H1 (cell line): ENCODE measurements around the gene MAPRE2. TPM values are rescaled to one million over a fixed set of nuclear protein-coding genes. Genes with fewer than 3 reads are reported as not detected.

Experiments used
- CTCF ChIA-PET: fragments of 300-600 bp; sonication (Branson Sonifier 250); formaldehyde crosslinking; loops from one replicate; lab custom pipeline; 2021; ENCODE audit not compliant: partially characterized antibody; lab: Charles Lee
- POLR2A ChIA-PET: fragments of 300-600 bp; sonication (Branson Sonifier 250); formaldehyde crosslinking; loops from one replicate; lab custom pipeline; 2021; ENCODE audit warnings: inconsistent platforms; ENCODE audit not compliant: partially characterized antibody; lab: Charles Lee
- DNase-seq, 2 experiments: peaks; one replicate each; pipeline versions ENCODE4 v3.0.0 to v3.0.0-alpha.2; 2010 to 2022; ENCODE audit warnings: low spot score in 2 of 2, low read depth in 1 of 2, mixed read lengths in 1 of 2
- FAIRE-seq: peaks from 2 replicates; lab custom pipeline; 2011; peaks lifted over from hg19 to GRCh38; lab: Jason Lieb, UNC
- H2AFZ ChIP-seq: 2 replicates; pipeline ENCODE4 v1.8.1; 2012; ENCODE audit warnings: low read length, inconsistent platforms
- H2AK5ac ChIP-seq: 2 replicates; pipeline ENCODE4 v1.6.1; 2013; ENCODE audit warnings: low read depth, low read length
- H2BK120ac ChIP-seq: replicated peaks from 2 replicates; pipeline ENCODE3; 2013; ENCODE audit warnings: low read depth, low read length, inconsistent platforms
- H2BK12ac ChIP-seq: 2 replicates; pipeline ENCODE4 v1.6.1; 2013; ENCODE audit warnings: low read depth, low read length
- H2BK15ac ChIP-seq: 2 replicates; pipeline ENCODE4 v1.6.1; 2013; ENCODE audit warnings: low read length
- H2BK20ac ChIP-seq: 2 replicates; pipeline ENCODE4 v1.6.1; 2013; ENCODE audit warnings: low read length
- H2BK5ac ChIP-seq: 2 replicates; pipeline ENCODE4 v1.6.1; 2013; ENCODE audit warnings: low read depth, low read length
- H3K14ac ChIP-seq: 2 replicates; pipeline ENCODE4 v1.6.1; 2013; ENCODE audit warnings: inconsistent platforms; ENCODE audit not compliant: insufficient read length
- H3K18ac ChIP-seq: 2 replicates; pipeline ENCODE4 v1.6.1; 2013; ENCODE audit warnings: low read length; ENCODE audit errors: extremely low read depth
- H3K23ac ChIP-seq: 2 replicates; pipeline ENCODE4 v1.6.1; 2013; ENCODE audit warnings: inconsistent platforms; ENCODE audit not compliant: insufficient read length
- H3K23me2 ChIP-seq: 2 replicates; pipeline ENCODE4 v1.6.1; 2013; ENCODE audit warnings: low read depth, low read length
- H3K27ac ChIP-seq: 2 replicates; pipeline ENCODE4 v1.6.1; 2011; ENCODE audit warnings: low read depth, low read length, inconsistent platforms
- H3K27me3 ChIP-seq, 4 experiments: replicated peaks in 1 of 4; 1 replicate in 1 of 4; 2 replicates in 3 of 4; pipeline versions ENCODE4 v1.6.1 to v1.8.1; 2011 to 2013; ENCODE audit warnings: low read length in 3 of 4, mild to moderate bottlenecking in 3 of 4, inconsistent platforms in 2 of 4, mixed read lengths in 2 of 4, moderate library complexity in 1 of 4; ENCODE audit not compliant: control insufficient read depth in 3 of 4, insufficient read depth in 3 of 4; ENCODE audit errors: extremely low read depth in 1 of 4
- H3K36me3 ChIP-seq, 4 experiments: 2 replicates each; pipeline versions ENCODE4 v1.6.1 to v1.8.1; 2011 to 2013; ENCODE audit warnings: mild to moderate bottlenecking in 4 of 4, low read length in 3 of 4, moderate library complexity in 2 of 4, control low read depth in 1 of 4, inconsistent platforms in 1 of 4; ENCODE audit not compliant: insufficient read depth in 4 of 4, control insufficient read depth in 2 of 4
- H3K4ac ChIP-seq: replicated peaks from 2 replicates; pipeline ENCODE3; 2013; ENCODE audit warnings: low read length, low read depth, mixed read lengths, inconsistent platforms; ENCODE audit not compliant: insufficient read length
- H3K4me1 ChIP-seq, 4 experiments: replicated peaks in 1 of 4; 1 replicate in 1 of 4; 2 replicates in 3 of 4; pipeline versions ENCODE4 v1.6.1 to v1.8.1; 2011 to 2013; ENCODE audit warnings: low read length in 3 of 4, inconsistent platforms in 2 of 4, mixed read lengths in 1 of 4; ENCODE audit not compliant: insufficient read depth in 4 of 4, control insufficient read depth in 3 of 4
- H3K4me2 ChIP-seq, 2 experiments: 2 replicates each; pipeline versions ENCODE4 v1.6.1 to v1.8.1; 2011 to 2013; ENCODE audit warnings: low read depth in 2 of 2, low read length in 2 of 2, control low read depth in 1 of 2, inconsistent platforms in 1 of 2, mild to moderate bottlenecking in 1 of 2; ENCODE audit not compliant: insufficient read depth in 1 of 2
- H3K4me3 ChIP-seq, 4 experiments: fragments of 200-600, 300-600 bp in 1 of 4; sonication (generic), shearing (Covaris generic), sonication (Bioruptor Twin) in 1 of 4; 2 replicates each; pipeline versions ENCODE4 v1.5.1 to v1.8.1; 2011 to 2016; ENCODE audit warnings: low read length in 4 of 4, low read depth in 3 of 4, control low read depth in 2 of 4, inconsistent platforms in 2 of 4, mild to moderate bottlenecking in 2 of 4, mixed read lengths in 1 of 4, moderate library complexity in 1 of 4; ENCODE audit not compliant: insufficient read depth in 2 of 4; ENCODE audit errors: extremely low read depth in 1 of 4
- H3K56ac ChIP-seq: replicated peaks from 2 replicates; pipeline ENCODE3; 2013; ENCODE audit warnings: low read depth, mild to moderate bottlenecking, mixed read lengths, low read length, inconsistent platforms; ENCODE audit not compliant: insufficient read length
- H3K79me1 ChIP-seq: 2 replicates; pipeline ENCODE4 v1.6.1; 2013; ENCODE audit warnings: low read depth, low read length, control low read depth
- H3K79me2 ChIP-seq, 2 experiments: 2 replicates each; pipeline versions ENCODE4 v1.6.1 to v1.8.1; 2012 to 2013; ENCODE audit warnings: low read length in 2 of 2, mild to moderate bottlenecking in 2 of 2, inconsistent platforms in 1 of 2; ENCODE audit not compliant: insufficient read depth in 2 of 2, control insufficient read depth in 1 of 2
- H3K9ac ChIP-seq, 4 experiments: replicated peaks in 1 of 4; 1 replicate in 1 of 4; 2 replicates in 3 of 4; pipeline versions ENCODE4 v1.6.1 to v1.8.1; 2011 to 2013; ENCODE audit warnings: low read depth in 3 of 4, low read length in 3 of 4, control low read depth in 2 of 4, mild to moderate bottlenecking in 2 of 4, moderate library complexity in 2 of 4, inconsistent platforms in 1 of 4; ENCODE audit errors: extremely low read depth in 1 of 4
- H3K9me3 ChIP-seq, 2 experiments: 2 replicates each; pipeline versions ENCODE4 v1.6.1 to v1.8.1; 2012 to 2013; ENCODE audit warnings: mild to moderate bottlenecking in 2 of 2, moderate library complexity in 2 of 2, control low read depth in 1 of 2, inconsistent platforms in 1 of 2, low read depth in 1 of 2, low read length in 1 of 2, mixed read lengths in 1 of 2; ENCODE audit not compliant: insufficient read depth in 2 of 2
- H4K20me1 ChIP-seq, 2 experiments: replicated peaks in 1 of 2; 2 replicates each; pipeline versions ENCODE3 to v1.8.1; 2011 to 2013; ENCODE audit warnings: inconsistent platforms in 2 of 2, low read length in 2 of 2, mild to moderate bottlenecking in 1 of 2; ENCODE audit not compliant: insufficient read depth in 2 of 2, control insufficient read depth in 1 of 2
- H4K5ac ChIP-seq: 2 replicates; pipeline ENCODE4 v1.6.1; 2013; ENCODE audit warnings: low read length, low read depth, mixed read lengths, inconsistent platforms; ENCODE audit not compliant: insufficient read length
- H4K8ac ChIP-seq: 2 replicates; pipeline ENCODE4 v1.8.0; 2013; ENCODE audit warnings: mild to moderate bottlenecking, moderate library complexity, low read length, inconsistent platforms; ENCODE audit not compliant: insufficient read depth; ENCODE audit errors: extremely low read depth
- H4K91ac ChIP-seq: replicated peaks from 2 replicates; pipeline ENCODE3; 2013; ENCODE audit warnings: low read length, mixed read lengths, inconsistent platforms; ENCODE audit not compliant: insufficient read length
- CEBPB ChIP-seq: IDR thresholded peaks from 2 replicates; pipeline ENCODE4 v1.6.1; 2012; ENCODE audit warnings: low read depth, low read length
- CHD2 ChIP-seq: IDR thresholded peaks from 2 replicates; pipeline ENCODE4 v1.6.1; 2012; ENCODE audit warnings: low read length, improper control_type of control experiment
- GTF2F1 ChIP-seq: IDR thresholded peaks from 2 replicates; pipeline ENCODE4 v1.6.1; 2012; ENCODE audit warnings: low read depth, low read length, improper control_type of control experiment, borderline replicate concordance
- MAFK ChIP-seq: IDR thresholded peaks from 2 replicates; pipeline ENCODE4 v1.6.1; 2012; ENCODE audit warnings: low read depth, mild to moderate bottlenecking, improper control_type of control experiment, low read length
- POU5F1 ChIP-seq: IDR thresholded peaks from 2 replicates; pipeline ENCODE4 v1.6.1; 2011; ENCODE audit warnings: low read depth, mild to moderate bottlenecking, low read length, moderate library complexity
- RFX5 ChIP-seq: IDR thresholded peaks from 2 replicates; pipeline ENCODE4 v1.6.1; 2011; ENCODE audit warnings: low read depth, low read length, improper control_type of control experiment, borderline replicate concordance
- RXRA ChIP-seq: IDR thresholded peaks from 2 replicates; pipeline ENCODE4 v1.6.1; 2011; ENCODE audit warnings: low read depth, mild to moderate bottlenecking, low read length, moderate library complexity; ENCODE audit not compliant: insufficient read depth
- SP1 ChIP-seq: IDR thresholded peaks from 2 replicates; pipeline ENCODE4 v1.6.1; 2011; ENCODE audit warnings: low read depth, low read length
- SUZ12 ChIP-seq: fragments of 200-600 bp; sonication (generic); IDR thresholded peaks from 2 replicates; pipeline ENCODE4 v1.6.1; 2012; ENCODE audit warnings: mild to moderate bottlenecking, inconsistent platforms, low read length, moderate library complexity, mixed read lengths
- ZNF274 ChIP-seq: IDR thresholded peaks from 2 replicates; pipeline ENCODE4 v1.7.0; 2012; ENCODE audit warnings: low read length, borderline replicate concordance; ENCODE audit errors: extremely low read depth
- polyA plus RNA-seq, 7 experiments: library from polyadenylated mRNA; depleted of rRNA in 3 of 7; stranded (reverse) in 5 of 7; unstranded in 2 of 7; fragments of >200 nt in 5 of 7; fragments of 200-250 nt in 2 of 7; gene quantifications; 1 replicate in 5 of 7; 2 replicates in 1 of 7; 4 replicates in 1 of 7; pipeline versions ENCODE4 v1.2.1 to v1.2.3, GENCODE V29; 2011 to 2013; ENCODE audit warnings: missing spikeins in 2 of 7, mixed read lengths in 2 of 7
- total RNA-seq: library from RNA; stranded (reverse); fragmentation: NEBNext Ultra II Directional; extraction: Animal tissue kit (Norgen Biotek cat#: 25700); gene quantifications from 2 replicates; pipeline ENCODE4 v1.2.1, GENCODE V29; 2021
- TF ChIP-seq, protein P1 (sequence below): IDR thresholded peaks from 2 replicates; pipeline ENCODE4 v1.6.1; 2011; ENCODE audit warnings: low read depth, mild to moderate bottlenecking, low read length; ENCODE audit not compliant: insufficient read depth
- TF ChIP-seq, protein P2 (sequence below): IDR thresholded peaks from 2 replicates; pipeline ENCODE4 v1.6.1; 2012; ENCODE audit warnings: low read length, inconsistent platforms
- TF ChIP-seq, protein P3 (sequence below): IDR thresholded peaks from 2 replicates; pipeline ENCODE4 v1.6.1; 2012; ENCODE audit warnings: inconsistent platforms

MAPRE2 gene
- total and polyA plus RNA-seq, 2 of the 8 experiments (the other 6 are each of a cell fraction or from before 2014, with no cell fraction given), result 32.6 to 33.1 TPM

DNA sequence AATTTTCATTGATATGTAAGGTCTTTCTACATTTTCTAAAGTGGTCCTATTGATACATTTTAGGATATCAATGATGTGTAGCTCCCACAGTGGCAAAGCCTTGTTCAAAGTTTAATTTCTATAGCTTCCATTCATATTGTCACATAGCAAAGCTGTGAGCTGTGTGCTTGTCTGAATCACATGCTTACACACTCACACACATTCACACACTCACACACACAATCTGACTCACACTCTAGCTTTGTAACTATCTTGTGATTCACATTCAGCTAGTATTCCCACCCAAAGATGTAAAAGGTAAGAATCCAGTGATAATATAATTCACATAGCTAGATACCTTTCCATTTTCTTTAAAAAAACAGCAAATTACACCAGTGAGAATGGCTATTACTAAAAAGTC is 58.7 kb downstream of the MAPRE2 start:
- ChIA-PET POLR2A (no interaction called here), CTCF (interaction anchor here (1.2 to 2.2 kb wide), 4 partner anchors 23 to 91 kb away, joined by 3 to 6 read pairs (median 3); no protein-coding TSS in a partner anchor)
- FAIRE-seq (no peak), DNase-seq (no peak)
- H3K9ac ChIP-seq, result no peak overlapping the region
- no peak overlapping the region for H3K4me3 ChIP-seq
- no peaks in the 10 kb centered on the region; the same call in 1 of the 2 replicates for H3K79me1 ChIP-seq
- H4K91ac ChIP-seq, result no peak overlapping the region
- no peak overlapping the region for H3K14ac ChIP-seq
- no peak overlapping the region for H2BK12ac ChIP-seq
- H3K27me3 ChIP-seq, result no peaks in the 10 kb centered on the region
- no peak overlapping the region for H3K27ac ChIP-seq
- no peaks in the 10 kb centered on the region for H3K79me2 ChIP-seq
- H2BK20ac ChIP-seq, result no peak overlapping the region
- H4K8ac ChIP-seq, result no peak overlapping the region
- H2AFZ ChIP-seq, result no peak overlapping the region
- H3K18ac ChIP-seq, result no peak overlapping the region
- no peak overlapping the region for H2BK120ac ChIP-seq
- no peak overlapping the region for H4K5ac ChIP-seq
- H3K4ac ChIP-seq, result no peak overlapping the region
- no peaks in the 10 kb centered on the region for H3K36me3 ChIP-seq
- H3K4me1 ChIP-seq, result no peaks in the 10 kb centered on the region
- H3K23ac ChIP-seq, result no peak overlapping the region
- no peak overlapping the region for H3K56ac ChIP-seq
- H2BK15ac ChIP-seq, result no peak overlapping the region
- H2AK5ac ChIP-seq, result no peak overlapping the region
- H3K9me3 ChIP-seq, result no peaks in the 10 kb centered on the region
- H2BK5ac ChIP-seq, result no peak overlapping the region
- H4K20me1 ChIP-seq, result peaks cover 0 to 1% of the 10 kb centered on the region in 2 experiments
- H3K23me2 ChIP-seq, result no peaks in the 10 kb centered on the region
- no peak overlapping the region for H3K4me2 ChIP-seq
- TF ChIP-seq, protein P1, sequence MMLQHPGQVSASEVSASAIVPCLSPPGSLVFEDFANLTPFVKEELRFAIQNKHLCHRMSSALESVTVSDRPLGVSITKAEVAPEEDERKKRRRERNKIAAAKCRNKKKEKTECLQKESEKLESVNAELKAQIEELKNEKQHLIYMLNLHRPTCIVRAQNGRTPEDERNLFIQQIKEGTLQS, result no peak
- TF ChIP-seq RXRA (no peak), SP1 (no peak), POU5F1 (no peak), GTF2F1 (no peak), CEBPB (no peak), SUZ12 (no peak), ZNF274 (no peak), RFX5 (no peak), MAFK (no peak), CHD2 (no peak)
- TF ChIP-seq, protein P2, sequence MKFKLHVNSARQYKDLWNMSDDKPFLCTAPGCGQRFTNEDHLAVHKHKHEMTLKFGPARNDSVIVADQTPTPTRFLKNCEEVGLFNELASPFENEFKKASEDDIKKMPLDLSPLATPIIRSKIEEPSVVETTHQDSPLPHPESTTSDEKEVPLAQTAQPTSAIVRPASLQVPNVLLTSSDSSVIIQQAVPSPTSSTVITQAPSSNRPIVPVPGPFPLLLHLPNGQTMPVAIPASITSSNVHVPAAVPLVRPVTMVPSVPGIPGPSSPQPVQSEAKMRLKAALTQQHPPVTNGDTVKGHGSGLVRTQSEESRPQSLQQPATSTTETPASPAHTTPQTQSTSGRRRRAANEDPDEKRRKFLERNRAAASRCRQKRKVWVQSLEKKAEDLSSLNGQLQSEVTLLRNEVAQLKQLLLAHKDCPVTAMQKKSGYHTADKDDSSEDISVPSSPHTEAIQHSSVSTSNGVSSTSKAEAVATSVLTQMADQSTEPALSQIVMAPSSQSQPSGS, result no peak
- TF ChIP-seq, protein P3, sequence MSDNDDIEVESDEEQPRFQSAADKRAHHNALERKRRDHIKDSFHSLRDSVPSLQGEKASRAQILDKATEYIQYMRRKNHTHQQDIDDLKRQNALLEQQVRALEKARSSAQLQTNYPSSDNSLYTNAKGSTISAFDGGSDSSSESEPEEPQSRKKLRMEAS, result no peak
